Ecto neural progenitor cell (in vitro differentiated cells): ENCODE measurements around the gene COG5.

ENCODE experiments used
- DNase-seq: peaks from one replicate; pipeline ENCODE4 v3.0.0-alpha.2; 2018; ENCODE audit warnings: low spot score

The COG5 gene

DNA sequence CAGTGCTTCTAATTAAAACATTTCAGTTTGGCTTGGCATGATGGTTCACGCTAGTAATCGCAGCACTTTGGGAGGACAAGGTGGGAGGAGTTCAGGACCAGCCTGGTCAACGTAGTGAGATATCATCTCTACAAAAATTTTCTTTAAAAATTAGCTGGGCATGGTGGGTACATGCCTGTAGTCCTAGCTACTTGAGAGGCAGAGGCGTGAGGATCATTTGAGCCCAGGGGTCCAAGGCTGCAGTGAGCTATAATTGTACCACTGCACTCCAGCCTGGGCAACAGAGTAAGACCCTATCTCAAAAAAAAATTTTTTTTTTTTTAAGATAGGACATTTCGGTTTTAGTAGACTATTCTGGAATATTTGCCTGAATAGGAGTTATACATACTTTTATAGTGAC is 382.5 kb downstream of the COG5 start:
- no peak for DNase-seq

DNA sequence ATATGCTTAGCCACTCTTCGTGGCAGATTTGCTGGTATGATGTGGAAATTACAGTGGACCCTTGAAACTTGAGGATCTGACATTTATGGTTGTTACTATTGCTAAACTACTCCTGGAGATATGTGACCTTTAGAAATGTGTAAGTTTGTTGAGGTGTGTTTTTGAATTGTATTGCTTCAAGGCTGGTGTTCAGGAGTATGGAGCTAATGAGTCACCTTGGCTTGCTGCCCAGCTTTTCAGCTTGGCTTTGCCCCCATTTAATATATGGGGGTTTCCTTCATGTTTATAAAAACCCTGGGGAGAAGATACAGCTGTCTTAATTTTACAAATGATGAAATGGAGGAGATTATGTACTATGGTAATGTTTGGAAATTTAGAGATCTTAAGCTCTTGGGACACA is 383.3 kb downstream of the COG5 start:
- DNase-seq: no peak

DNA sequence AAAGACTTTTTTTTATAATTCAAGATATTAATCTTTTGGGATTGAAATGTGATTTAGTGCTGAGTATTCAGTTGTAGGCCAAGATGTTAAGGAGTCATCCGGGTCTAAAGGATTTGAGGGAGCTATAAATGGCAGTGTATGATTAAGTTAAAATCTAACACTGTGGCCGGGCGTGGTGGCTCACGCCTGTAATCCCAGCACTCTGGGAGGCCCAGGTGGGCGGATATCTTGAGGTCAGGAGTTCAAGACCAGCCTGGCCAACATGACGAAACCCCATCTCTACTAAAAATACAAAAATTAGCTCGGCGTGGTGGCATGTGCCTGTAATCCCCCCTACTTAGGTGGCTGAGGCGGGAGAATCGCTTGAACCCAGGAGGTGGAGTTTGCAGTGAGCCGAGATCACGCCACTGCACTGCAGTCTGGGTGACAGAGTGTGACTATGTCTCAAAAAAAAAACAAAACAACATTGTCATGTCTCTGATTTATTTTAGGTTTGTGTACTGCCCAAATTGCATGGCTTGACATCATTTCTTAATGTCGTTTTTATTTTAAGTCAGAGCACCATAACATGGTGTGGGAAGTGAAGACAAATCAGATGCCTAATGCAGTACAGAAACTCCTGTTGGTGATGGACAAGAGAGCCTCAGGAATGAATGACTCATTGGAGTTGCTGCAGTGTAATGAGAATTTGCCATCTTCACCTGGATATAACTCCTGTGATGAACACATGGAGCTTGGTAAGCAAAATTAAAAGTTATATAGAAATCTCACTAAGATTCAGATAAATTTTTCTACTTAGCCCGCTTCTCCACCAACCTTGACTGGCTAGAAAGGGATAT is 384.2 kb downstream of the COG5 start:
- DNase-seq: no peak

DNA sequence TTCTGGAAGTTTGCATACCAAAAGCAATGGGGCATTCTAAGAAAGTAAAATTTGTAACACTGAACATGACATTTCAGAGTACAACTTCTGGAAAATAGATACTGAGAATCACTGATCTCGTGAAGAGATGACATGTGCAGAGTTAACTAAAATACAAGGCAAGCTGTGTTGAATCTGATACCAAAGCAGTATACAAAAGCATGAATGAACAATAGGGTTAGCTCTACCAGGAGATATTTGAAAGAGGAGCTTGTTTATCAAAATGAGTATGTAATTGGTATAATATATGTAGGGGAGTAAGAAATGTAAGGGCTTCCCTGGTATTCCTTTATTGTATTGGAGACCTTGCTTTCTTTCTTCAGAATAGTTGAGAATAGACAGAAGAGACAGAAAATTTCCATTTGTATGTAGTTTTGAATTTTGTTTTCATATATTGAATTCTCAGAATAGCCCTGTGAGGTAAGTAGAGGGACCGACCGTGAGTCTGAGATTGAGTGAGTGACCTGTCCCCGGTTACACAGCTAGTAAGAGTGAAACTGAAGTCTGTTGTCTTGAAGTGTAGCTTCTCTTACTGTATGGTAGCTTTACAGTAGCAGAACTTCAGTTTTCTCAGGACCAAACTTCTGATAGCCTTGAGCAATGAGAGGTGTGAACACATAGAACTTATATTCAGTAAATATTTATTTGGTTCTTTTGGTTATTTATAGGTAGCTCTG is 389.9 kb downstream of the COG5 start:
- no peak for DNase-seq

DNA sequence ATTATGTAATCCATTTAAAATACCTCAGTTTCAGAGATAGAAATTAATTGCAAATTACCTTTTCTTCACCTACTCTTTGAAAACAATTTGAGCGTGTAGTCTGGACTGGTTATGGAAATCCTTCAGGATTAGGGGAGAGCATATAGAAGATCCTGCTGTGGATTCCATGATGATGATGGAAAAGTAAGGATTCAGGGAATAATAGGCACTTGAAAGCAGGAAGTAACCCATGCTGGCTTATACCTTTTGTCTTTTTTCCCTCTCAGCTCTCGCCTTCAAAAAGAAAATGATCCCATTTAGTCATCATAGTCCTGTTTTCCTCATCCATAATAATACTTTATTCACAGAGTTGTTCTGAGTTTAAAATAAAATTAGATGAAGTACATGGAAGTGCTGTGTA is 390.5 kb downstream of the COG5 start:
- no peak for DNase-seq

DNA sequence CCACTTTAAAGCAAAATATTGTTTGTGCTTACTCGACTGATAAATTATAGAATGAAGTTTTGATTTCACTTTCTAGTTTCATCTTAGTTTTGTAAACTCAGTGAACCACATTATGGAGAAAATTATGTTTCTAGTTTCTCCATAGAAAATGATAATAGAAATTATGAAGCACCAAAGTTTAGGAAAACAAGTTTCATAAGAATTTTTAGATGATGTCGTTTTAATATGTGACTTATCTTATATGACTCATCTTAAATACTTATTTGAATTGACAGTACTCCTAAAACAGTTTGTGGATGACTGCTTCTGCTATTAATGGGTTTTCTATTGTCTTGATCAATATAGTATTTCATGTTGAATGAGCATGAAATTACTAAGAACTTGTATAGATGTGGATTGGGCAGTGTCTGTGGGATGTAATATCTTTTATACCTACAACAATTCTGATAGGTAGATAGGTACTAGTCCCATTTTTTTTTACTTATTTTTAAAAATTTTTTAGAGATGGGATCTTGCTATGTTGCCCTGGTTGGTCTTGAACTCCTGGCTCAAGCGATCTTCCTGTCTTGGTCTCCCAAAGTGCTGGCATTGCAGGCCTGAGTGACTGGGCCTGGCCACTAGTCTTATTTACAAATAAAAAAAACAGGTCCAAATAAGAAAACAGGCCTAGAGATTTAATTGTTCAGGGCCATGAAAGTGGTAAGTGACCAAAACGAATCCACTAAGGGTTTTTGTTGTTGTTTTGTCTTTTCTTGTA is 391.3 kb downstream of the COG5 start:
- no peak for DNase-seq

DNA sequence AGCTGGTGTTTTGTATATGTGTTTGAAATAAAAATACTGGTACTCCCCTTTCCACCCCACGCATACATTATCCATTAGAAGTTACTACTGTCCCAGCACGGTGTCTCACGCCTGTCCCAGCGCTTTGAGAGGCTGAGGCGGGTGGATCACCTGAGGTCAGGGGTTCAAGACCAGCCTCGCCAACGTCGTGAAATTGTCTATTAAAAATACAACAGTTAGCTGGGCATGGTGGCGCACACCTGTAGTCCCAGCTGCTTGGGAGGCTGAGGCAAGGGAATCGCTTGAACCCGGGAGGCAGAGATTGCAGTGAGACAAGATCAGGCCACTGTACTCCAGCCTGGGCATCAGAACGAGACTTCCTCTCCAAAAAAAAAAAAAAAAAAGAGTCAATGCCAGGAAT is 392.2 kb downstream of the COG5 start:
- DNase-seq: no peak

DNA sequence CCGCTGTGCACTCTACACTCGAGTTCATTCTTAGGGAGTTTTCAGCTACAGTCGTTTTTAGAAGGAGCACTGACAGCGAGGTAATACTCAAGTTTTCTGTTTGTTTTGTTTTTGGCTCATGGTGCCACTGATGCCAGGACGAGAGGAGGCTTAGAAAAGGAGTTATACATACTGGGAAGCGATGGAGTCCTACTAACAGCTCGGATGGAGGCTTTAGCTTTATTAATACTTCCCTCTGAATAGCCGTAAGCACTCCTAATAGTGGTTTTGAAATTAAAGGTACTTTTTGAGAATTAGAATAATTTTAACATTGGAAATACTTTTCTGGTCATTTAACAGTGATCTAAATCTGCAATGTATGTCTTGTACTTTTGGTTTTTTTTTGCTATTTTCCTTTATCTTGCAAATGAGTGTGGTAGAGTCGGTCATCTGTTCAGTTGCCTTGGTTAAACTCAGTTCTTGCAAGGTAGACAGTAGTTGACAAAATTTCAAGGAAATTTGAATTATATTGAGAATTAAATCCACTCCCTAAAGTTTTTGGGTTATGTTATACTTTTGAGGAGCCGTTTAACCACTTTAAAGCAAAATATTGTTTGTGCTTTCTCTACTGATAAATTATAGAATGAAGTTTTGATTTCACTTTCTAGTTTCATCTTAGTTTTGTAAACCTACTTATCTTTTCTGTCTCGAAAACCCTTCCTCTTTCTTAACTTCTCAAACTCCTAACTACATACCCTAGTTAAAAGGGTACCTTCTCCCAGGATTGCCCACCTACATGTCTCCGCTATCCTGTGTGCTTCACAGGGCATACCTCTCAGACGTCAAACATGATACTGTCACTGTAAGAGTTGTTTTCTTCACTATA is 393.4 kb downstream of the COG5 start:
- no peak for DNase-seq

DNA sequence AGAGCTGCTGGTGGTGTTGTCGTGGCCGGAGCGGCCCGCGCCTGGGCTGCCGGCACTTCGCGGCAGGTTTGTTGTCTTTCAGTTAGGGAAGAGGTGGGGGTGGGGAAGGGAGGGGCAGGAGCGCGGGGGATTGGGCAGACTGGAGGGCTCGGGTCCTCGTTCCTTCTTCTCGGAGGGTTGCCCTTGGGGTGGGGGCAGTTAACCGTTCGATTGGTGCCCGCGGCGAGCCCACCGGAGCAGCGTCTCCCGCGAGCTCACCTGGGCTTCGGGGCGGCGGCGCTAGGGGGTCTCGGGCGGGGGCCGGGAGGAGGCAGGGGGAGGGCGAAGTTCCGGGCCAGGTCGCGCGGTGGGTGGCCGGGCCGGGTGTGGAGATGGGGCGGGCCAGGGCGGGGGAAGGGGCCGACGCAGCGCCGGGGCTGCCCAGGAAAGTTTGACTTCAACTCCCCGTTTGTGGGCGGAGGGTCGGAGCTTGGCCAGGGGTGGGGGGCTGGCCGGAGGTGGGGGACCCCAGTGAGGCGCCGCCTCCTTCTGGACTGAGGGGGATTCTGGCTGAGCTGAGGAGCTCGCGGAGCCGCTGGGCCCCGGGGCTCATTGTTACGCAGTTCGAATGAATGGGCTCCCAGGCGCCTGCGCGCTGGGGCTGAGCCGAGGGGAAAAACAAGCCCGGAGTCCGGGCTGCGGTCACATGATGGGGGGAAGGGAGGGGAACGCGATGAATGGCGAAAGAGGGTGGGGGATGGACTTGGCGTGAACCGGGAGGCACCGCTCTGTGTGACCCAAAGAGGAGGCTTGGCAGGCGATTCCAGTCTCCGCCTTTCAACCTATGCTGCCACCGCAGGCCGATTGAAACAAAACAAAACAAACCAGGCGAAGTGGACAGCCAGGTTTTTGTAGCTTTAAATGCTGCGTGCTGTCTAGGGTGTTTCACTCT is 394.3 kb downstream of the COG5 start:
- peak; percentile 98 for DNase-seq

DNA sequence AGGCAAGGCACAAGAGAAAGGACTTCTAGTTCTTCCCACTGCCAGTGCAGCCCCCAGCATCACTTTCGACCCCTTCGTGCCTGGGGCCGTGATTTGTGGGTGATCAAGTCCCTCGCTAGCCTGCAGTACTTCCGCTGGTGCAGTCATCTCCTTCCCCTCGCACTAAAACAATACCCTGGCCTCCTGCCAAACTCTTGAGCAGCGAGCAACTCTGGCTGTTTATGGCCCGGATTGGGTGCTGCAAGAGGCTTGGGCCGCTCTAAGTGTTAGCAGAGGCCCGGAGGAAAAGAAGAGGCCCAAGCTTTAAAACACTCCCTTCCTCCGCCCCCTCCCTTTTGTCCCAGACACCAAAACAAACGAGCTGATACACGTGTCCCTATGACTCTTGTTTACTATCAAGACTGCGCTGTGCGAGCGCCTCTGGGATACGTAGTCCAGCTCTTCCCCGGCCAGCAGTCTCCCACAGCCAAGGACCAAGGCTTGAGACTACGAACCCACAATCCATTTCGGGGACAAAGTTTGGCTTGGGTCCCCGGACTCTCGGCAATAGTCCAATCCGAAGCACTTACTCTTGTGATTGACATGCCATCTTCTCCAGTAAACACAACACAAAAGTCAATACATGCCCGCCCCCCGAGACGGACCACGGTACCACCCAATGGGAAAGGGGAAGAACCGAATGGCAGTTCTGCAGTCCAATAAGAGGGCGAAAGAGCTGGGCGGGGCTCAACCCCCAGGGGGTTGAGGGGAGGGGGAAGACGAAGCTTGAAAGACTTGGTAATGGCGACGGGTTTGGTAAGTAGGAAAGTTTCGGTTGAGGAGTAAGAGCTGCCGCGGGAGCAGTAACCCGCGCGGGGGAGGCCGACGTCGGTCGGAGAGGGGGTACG is 395.2 kb downstream of the COG5 start, which contains the start of gene HBP1:
Gene HBP1 (plus strand): TSS at position 771 of the 887 bp plus-strand sequence. CDS start 10,891 bp downstream, outside the sequence.
- peak; percentile 98 for DNase-seq

DNA sequence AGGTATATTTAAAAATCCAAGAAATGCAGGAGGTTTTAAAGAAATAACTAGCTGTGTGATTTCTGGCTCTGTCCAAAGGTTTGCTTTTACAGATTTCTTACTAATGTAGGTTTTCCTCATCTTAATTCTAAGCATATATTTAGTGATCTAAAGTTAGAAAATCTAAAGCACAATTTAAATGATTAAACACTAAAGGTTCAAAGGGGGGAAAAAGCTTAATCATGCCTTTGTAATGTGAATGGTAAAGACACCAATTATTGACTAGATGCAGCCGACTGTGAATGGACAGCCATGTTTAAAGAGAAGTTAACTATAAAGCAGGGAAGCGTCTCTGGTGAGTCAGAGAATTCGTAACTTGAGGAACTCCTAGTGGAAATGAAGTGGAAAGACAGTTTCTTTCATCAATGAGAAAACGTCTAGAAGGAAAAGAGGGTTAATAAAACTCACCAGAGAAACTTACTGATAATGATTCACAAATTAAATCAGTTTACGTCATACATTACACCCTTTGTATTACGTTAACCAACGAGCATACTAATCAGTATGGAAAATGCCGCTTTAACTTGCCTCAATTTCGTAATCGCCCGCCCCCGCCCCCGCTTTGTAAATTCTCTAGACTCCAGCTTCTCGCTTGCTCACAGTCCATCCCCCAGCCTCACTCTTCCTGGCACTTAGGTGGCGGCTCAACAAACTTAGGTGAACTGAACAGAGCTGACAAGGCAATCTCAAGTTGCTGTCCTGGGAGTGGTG is 396.1 kb downstream of the COG5 start:
- DNase-seq: no peak

DNA sequence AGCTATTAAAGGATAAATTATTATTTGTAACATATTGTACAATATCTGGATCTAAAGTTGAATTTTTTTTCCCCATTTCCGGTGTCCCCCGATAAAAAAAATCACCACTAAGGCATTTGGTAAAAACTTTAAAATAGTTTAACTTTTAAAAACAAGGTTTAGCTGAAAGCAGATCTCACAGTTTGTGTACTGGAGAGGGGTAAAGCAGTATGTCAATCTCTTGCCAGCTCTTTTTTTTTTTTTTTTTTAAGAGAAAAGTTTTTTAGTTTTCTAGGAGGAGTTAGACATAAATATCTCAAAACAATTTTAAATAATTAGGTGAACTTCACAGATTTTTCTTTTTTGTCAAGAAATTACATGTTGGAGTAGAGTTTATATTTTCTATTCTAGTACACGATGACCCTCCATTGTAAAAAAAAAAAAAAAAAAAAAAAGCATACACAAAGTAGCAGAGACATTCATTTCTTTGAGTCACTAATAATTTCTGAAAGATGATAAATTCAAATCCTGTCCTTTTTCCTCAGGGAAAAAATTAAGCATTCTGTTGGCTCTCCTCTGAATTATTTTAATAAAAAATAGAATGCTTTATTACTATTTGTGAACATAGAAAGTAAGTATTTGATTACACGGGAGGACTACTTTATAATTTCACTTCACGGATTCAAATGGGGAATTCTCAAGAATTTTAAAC is 396.8 kb downstream of the COG5 start:
- DNase-seq: no peak

DNA sequence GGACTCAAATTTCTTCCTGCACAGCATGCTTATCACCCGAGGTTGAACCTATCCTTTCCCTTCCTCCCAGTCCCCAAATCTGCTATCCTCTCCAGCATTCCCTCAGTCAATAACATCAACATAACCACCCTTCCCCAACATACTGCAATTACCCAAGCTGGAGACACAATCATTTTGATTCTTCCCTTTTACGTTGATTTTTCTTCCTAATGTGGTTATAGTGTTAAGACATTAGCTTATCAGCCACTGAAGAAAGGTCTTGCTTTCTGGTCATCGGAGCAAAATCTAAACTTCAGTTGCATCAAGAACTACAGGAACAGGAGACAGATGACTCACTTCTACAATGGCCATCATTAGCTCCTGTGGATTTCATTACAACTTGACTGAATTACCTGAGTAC is 398.4 kb downstream of the COG5 start:
- no peak for DNase-seq

DNA sequence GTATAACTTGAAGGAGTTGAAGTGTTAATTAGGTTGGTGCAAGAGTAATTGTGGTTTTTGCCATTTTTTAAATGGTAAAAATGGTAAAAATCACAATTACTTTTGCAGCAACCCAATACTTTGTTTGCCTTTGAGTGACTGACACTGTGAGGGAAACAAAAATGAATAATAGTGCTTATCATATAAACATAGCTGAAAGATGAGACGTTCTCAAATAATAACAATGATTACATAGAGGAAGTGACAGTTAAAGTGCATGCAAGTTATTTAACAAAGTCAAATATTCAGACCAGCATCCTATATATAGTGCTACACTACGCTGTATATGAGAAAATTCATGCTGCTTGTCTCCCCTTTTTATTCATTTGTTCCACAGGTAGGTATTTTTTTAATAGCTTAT is 399.6 kb downstream of the COG5 start:
- no peak for DNase-seq

DNA sequence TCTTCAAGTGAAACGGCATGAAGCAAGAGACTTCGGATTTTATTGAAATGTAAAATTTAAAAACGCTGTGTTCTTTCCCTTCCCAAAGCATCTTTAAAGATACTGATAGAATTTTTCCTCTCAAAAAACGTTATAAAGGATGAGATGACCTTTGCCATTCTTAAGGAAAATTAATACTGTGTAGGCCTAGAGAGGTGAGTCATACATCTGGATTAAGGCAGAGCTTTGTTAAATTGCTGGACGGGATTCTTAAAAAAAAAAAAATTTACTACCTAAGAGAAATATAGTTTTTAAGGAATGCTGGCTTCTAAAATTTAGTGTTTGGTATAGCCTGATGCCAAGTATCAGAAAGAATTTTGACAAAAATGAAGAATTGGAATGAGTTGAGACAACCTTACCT is 401.2 kb downstream of the COG5 start:
- no peak for DNase-seq

DNA sequence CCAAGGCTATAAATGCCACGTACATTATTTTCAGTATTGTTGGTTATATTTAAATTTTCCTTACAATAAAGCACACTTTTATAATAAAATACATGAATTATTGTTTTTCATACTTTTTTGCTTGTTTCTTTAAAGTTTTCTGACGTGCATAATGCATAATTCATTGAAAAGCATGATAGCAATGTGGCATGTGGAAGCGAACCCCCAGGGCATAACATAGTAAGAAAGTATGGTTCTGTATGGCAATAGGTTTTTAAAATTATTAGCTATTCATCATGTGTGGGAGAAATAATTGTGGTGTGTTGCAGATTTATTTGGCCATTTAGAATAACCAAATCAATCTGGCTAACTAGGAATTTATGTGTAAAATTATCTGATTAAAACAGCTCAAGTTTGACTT is 402.3 kb downstream of the COG5 start:
- no peak for DNase-seq

DNA sequence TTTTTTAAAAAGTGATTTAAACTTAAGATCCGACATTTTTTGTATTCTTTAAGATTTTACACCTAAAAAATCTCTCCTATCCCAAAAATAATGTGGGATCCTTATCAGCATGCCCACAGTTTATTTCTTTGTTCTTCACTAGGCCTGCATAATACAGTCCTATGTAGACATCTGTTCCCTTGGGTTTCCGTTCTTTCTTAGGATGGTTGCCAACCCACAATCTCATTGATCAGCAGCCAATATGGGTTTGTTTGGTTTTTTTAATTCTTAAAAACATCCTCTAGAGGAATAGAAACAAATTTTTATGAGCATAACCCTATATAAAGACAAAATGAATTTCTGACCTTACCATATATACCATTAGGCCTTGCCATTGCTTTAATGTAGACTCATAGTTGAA is 403.3 kb downstream of the COG5 start:
- no peak for DNase-seq

DNA sequence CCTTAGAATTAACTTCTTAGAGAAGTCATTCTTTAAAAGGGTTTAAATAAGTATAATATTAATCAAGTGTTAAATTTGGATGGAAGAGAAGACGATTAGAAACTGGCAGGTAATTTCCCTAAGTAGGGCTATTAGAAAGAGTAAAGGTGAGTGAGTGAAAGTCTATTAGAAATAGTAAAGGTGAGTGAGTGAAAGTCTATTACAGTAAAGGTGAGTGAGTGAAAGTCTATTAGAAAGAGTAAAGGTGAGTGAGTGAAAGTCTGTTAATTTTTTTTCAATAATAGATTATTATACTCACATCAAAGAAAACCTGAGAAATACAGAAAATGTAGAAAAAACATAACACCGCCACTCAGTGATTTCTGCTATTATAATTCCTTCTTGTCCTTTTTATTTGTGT is 405.7 kb downstream of the COG5 start:
- DNase-seq: no peak
